Measurements from ENCODE around the gene MED13L. TPM values are rescaled to one million over a fixed set of nuclear protein-coding genes. Genes with fewer than 3 reads are reported as not detected.

MED13L gene
- total and polyA plus RNA-seq, 2 donors (not counting 3 experiments of a cell fraction or from before 2014, with no cell fraction given), result 27.4 to 93.6 TPM

DNA sequence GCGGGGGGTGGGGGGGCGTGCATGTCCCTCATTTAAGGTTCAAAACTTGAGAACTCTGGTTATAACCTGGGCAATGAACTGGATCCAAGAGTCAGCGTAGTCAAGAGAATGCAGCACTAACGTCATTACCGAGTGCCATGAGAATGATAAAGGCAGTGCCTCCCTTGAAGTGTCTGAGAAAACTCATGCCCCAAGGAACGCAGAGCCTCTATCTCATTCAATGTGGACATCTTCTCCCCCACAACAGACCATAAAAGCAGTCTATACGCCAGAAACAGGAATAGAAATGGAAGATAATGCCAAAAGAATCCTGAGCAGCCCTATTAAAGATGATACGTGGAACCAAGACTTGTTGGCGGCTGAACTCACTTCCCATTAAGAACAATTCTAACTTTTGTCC is 208.6 kb downstream of the MED13L start:
- H3K27me3 ChIP-seq (ENCODE audit: control insufficient read depth in 2 of 2, insufficient read depth in 2 of 2, low read length in 2 of 2), result no peaks in the 10 kb centered on the region
- H2AFZ ChIP-seq (ENCODE audit: low read depth, low read length), result no peak overlapping the region
- TF ChIP-seq, protein P1, sequence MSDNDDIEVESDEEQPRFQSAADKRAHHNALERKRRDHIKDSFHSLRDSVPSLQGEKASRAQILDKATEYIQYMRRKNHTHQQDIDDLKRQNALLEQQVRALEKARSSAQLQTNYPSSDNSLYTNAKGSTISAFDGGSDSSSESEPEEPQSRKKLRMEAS (IDR thresholded peaks at IDR 0.05; ENCODE audit: insufficient read depth, insufficient read length), result no peak
- TF ChIP-seq GATA2 (IDR thresholded peaks at IDR 0.05; ENCODE audit: insufficient read depth, insufficient read length, low read depth, low read length), result no peak
- no peak for TF ChIP-seq MYC (IDR thresholded peaks at IDR 0.05; ENCODE audit: low read depth, low read length)
- TF ChIP-seq, protein P2, sequence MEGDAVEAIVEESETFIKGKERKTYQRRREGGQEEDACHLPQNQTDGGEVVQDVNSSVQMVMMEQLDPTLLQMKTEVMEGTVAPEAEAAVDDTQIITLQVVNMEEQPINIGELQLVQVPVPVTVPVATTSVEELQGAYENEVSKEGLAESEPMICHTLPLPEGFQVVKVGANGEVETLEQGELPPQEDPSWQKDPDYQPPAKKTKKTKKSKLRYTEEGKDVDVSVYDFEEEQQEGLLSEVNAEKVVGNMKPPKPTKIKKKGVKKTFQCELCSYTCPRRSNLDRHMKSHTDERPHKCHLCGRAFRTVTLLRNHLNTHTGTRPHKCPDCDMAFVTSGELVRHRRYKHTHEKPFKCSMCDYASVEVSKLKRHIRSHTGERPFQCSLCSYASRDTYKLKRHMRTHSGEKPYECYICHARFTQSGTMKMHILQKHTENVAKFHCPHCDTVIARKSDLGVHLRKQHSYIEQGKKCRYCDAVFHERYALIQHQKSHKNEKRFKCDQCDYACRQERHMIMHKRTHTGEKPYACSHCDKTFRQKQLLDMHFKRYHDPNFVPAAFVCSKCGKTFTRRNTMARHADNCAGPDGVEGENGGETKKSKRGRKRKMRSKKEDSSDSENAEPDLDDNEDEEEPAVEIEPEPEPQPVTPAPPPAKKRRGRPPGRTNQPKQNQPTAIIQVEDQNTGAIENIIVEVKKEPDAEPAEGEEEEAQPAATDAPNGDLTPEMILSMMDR (IDR thresholded peaks at IDR 0.05; ENCODE audit: extremely low read depth in 1 of 2, insufficient read depth in 1 of 2, low read depth in 1 of 2, low read length in 2 of 2), result no peak
- TF ChIP-seq POLR2AphosphoS5 (IDR thresholded peaks at IDR 0.05; ENCODE audit: insufficient read depth, low read depth, low read length), result no peak
- no peak for TF ChIP-seq JUN (IDR thresholded peaks at IDR 0.05; ENCODE audit: borderline replicate concordance, insufficient read depth, insufficient read length, low read depth)
- TF ChIP-seq EZH2 (IDR thresholded peaks at IDR 0.05; ENCODE audit: borderline replicate concordance, low read depth, low read length, severe bottlenecking), result no peak
- TF ChIP-seq POLR2A (IDR thresholded peaks at IDR 0.05; ENCODE audit: low read depth, low read length), result no peak
- no peak for TF ChIP-seq FOS (IDR thresholded peaks at IDR 0.05; ENCODE audit: borderline replicate concordance, insufficient read depth, low read length)
- no TSS peak for BruUV-seq (replicated peaks)
- H3K36me3 ChIP-seq (ENCODE audit: control insufficient read depth in 2 of 2, extremely low read depth in 1 of 2, insufficient read depth in 2 of 2, low read length in 2 of 2), result no peaks in the 10 kb centered on the region
- DNase-seq (ENCODE audit: low read depth, low spot score) (no peak), FAIRE-seq (no peak)
- CTCF ChIA-PET, result interaction anchor here (1.1 to 2.1 kb wide), 7 partner anchors 8 to 531 kb away, joined by 3 to 14 read pairs (median 3); no protein-coding TSS in a partner anchor
- H3K9me1 ChIP-seq (replicated peaks; ENCODE audit: control insufficient read depth, extremely low read depth, insufficient read depth, low read length), result no peaks in the 10 kb centered on the region
- no peak overlapping the region for H3K4me2 ChIP-seq (ENCODE audit: insufficient read depth, low read length)
- peaks cover 27% of the 10 kb centered on the region for H3K79me2 ChIP-seq (ENCODE audit: control insufficient read depth, insufficient read depth, low read length)
- H4K20me1 ChIP-seq (replicated peaks; ENCODE audit: control insufficient read depth, extremely low read depth, insufficient read depth, low read length), result peaks cover 2% of the 10 kb centered on the region
- H3K4me3 ChIP-seq (replicated peaks in 1 of 3; ENCODE audit: insufficient read depth in 1 of 3, low read depth in 1 of 3, low read length in 3 of 3), result no peak overlapping the region
- H3K4me1 ChIP-seq (ENCODE audit: control insufficient read depth, extremely low read depth, insufficient read depth, low read length), result peaks cover 3% of the 10 kb centered on the region
- intact Hi-C loops (cut with micrococcal nuclease) (loop anchor here (5.0 kb wide), 1 partner anchor 53 kb away; no protein-coding TSS in a partner anchor), dilution Hi-C loops (cut with MboI; ENCODE audit: extremely low pct_ligation_motif_present, low sequenced_read_pairs) (no loop called here)
- no peak overlapping the region for H3K9ac ChIP-seq (replicated peaks; ENCODE audit: extremely low read depth, insufficient read depth, low read length)
- POLR2A ChIA-PET, result no interaction called here
- H3K27ac ChIP-seq (ENCODE audit: insufficient read depth, low read depth, low read length), result no peak overlapping the region
- no peaks in the 10 kb centered on the region for H3K9me3 ChIP-seq (replicated peaks; ENCODE audit: control insufficient read depth, insufficient read depth, low read length)
